T-helper 17 cell (primary cell): ENCODE results near the gene GCLM. TPM values are rescaled to one million over a fixed set of nuclear protein-coding genes. Genes with fewer than 3 reads are reported as not detected.

ENCODE experiments used
- ATAC-seq: fragments of 150-1000 bp; cut with Tn5 transposase; 2 replicates; pipeline ENCODE4 v1.10.0; 2021; ENCODE audit warnings: mild to moderate bottlenecking, moderate library complexity
- DNase-seq, 3 donors: peaks; one replicate each; pipeline versions ENCODE4 v3.0.0 to v3.0.0-alpha.2; 2020 to 2021
- H3K9me3 ChIP-seq: one replicate; pipeline ENCODE4 v1.7.0; 2013; ENCODE audit warnings: low read length, mild to moderate bottlenecking; ENCODE audit not compliant: control insufficient read depth, poor library complexity, severe bottlenecking
- H3K27ac Mint-ChIP-seq: one replicate; pipeline ENCODE4 v1.8.0; 2022; ENCODE audit warnings: mild to moderate bottlenecking, moderate library complexity, mixed read lengths
- H3K27me3 Mint-ChIP-seq: one replicate; pipeline ENCODE4 v1.8.0; 2022; ENCODE audit warnings: mixed read lengths
- H3K36me3 Mint-ChIP-seq: one replicate; pipeline ENCODE4 v1.8.0; 2022; ENCODE audit warnings: low read depth, mixed read lengths
- H3K4me1 Mint-ChIP-seq: one replicate; pipeline ENCODE4 v1.8.0; 2022; ENCODE audit warnings: mild to moderate bottlenecking, mixed read lengths
- H3K4me3 Mint-ChIP-seq: one replicate; pipeline ENCODE4 v1.8.0; 2022; ENCODE audit warnings: mild to moderate bottlenecking, moderate library complexity, mixed read lengths
- total RNA-seq, 4 donors: library from RNA in 2 of 4; stranded (reverse) in 2 of 4; gene quantifications; one replicate each; pipeline ENCODE4 v1.2.3 and lab custom pipeline; 2022 to 2026

The GCLM gene
- total RNA-seq, 2 donors from 2014 or later, result 11.1 to 12.8 TPM

DNA sequence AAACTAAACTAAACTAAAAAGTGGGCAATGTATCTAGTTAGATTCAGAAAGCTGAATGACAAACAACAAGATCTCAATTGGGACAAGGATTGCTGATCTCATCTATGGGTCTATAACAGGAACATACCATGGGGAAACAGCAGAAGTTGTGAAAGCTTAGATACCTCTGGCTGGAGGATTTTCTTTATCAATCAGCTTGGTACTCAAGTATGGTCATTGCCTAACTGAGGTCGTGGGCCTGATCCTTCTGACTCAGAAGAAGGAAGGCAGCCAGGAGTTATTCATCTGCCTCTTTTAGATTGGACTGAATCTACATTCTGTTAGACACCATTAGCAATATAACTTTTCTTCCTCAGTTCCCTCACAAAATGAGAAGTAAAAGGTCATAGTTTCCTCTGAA is 69.9 kb downstream of the GCLM start:
- no peak for ATAC-seq
- no peaks in the 10 kb centered on the region for H3K27me3 Mint-ChIP-seq
- H3K4me3 Mint-ChIP-seq, result no peak overlapping the region
- no peaks in the 10 kb centered on the region for H3K9me3 ChIP-seq
- no peak overlapping the region for H3K27ac Mint-ChIP-seq
- peaks cover 8% of the 10 kb centered on the region for H3K4me1 Mint-ChIP-seq
- no peak for DNase-seq
- peaks cover 17% of the 10 kb centered on the region for H3K36me3 Mint-ChIP-seq

DNA sequence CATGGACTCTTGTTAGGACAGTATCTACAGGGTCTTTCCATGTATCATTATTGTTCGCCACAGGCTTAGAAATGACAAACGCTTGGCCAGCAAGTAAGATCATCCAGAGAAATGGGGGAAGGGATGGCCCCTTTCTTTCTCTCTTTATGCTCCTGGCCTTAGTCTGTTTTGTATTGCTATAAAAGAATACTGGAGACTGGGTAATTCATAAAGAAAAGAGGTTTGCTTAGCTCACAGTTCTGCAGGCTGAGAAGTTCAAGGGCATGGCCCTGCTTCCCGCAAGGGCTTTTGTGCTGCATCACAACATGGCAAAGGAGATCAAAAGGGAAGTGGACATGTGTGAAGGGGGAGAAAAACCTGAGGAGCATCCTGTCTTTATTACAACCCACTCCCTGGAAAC is 71.3 kb downstream of the GCLM start:
- H3K9me3 ChIP-seq, result no peaks in the 10 kb centered on the region
- peaks cover 7% of the 10 kb centered on the region for H3K4me1 Mint-ChIP-seq
- peaks cover 19% of the 10 kb centered on the region for H3K36me3 Mint-ChIP-seq
- ATAC-seq (no peak), DNase-seq (no peak)
- no peaks in the 10 kb centered on the region for H3K27me3 Mint-ChIP-seq
- peak overlapping the region; percentile 24 for H3K27ac Mint-ChIP-seq
- H3K4me3 Mint-ChIP-seq, result no peak overlapping the region

Other genes starting within 250 kb of the GCLM start
- gene BCAR3, start 227.6 kb downstream of the GCLM start, total RNA-seq, result 1 to 10 TPM in 1 of 2 donors, under 1 TPM in 1; 0.87 to 1.0 TPM
- 10 to 100 TPM; 70.4 to 74.5 TPM for gene DNTTIP2, start 30.2 kb downstream of the GCLM start, total RNA-seq
- not detected for gene ABCA4, start 211.7 kb upstream of the GCLM start, total RNA-seq